GM18868 (cell line): Measurements from ENCODE around the gene RGS19.
"Not testable (repeated sequence)": the region's sequence is repeated elsewhere in the genome, so short reads cannot be mapped to it uniquely, and the experiment has no call there.

Source experiments
- ATAC-seq: cut with Tn5 transposase; IDR thresholded peaks from one replicate; pipeline ENCODE4 v1.9.1; 2021; ENCODE audit warnings: mild to moderate bottlenecking, moderate library complexity; ENCODE audit not compliant: unreplicated experiment

Gene RGS19

DNA sequence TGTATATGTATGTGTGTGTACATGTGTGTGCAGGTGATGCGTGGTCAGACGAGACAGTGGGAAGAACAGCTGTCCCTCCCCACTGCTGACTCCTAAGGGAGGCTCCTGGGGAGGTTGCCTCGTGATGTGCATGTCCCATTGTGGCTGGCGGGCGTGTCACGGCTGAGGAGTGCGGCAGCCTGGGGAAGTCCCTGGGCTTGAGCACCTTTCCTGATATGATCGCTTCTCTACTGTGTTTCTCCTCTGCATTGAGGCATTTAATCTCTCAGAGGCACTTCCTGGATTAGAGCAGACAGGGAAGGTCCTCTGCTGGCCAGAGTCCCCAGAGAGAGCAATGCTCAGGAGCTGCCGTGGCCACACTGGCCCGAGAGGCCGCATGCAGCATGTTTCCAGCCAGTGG is 16.6 kb upstream of the RGS19 start:
- no peak for ATAC-seq

DNA sequence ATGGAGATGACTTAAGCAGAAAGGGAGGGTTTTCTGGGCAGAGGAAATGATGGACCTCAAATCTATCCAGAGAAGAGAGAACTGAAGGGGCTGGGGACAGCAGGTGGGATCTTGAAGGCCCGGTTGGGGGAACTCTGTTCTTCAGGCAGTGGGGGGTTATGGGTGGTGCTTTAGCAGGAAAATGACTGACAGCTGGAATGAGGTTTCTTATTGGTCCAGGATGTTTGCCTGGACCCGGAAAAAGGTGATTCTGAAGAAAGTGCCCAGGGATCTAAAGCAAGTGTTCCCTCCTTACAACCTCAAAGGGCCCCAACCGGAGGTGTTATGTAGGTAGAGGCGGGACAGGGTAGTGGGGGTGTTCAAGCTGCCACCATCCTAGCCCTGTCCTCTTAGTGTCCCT is 16.1 kb upstream of the RGS19 start:
- no peak for ATAC-seq

DNA sequence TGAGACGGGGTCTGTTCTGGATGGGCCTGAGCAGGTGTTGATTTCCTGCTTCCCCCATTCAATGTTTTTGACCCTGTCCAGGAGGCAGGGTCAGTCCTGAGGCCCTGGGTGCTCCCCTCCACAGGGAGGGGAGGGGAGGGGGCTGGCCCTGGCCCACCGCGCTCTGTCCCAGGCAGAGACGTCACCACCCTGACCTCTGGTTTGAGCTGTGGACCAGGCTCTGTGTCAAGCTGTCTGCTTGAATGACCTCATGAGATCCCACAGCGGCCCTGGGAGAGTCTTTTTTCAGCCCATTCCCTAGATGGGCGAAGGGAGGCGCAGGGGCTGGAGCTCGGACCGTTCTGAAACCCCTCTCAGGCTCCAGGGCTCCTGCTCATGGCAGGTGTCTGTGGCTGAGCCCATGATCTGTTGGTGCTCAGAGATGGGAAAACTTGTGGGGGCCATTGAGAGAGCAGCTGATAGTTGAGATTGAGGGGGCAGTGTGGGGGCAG is 13.7 kb upstream of the RGS19 start:
- ATAC-seq, result no peak

DNA sequence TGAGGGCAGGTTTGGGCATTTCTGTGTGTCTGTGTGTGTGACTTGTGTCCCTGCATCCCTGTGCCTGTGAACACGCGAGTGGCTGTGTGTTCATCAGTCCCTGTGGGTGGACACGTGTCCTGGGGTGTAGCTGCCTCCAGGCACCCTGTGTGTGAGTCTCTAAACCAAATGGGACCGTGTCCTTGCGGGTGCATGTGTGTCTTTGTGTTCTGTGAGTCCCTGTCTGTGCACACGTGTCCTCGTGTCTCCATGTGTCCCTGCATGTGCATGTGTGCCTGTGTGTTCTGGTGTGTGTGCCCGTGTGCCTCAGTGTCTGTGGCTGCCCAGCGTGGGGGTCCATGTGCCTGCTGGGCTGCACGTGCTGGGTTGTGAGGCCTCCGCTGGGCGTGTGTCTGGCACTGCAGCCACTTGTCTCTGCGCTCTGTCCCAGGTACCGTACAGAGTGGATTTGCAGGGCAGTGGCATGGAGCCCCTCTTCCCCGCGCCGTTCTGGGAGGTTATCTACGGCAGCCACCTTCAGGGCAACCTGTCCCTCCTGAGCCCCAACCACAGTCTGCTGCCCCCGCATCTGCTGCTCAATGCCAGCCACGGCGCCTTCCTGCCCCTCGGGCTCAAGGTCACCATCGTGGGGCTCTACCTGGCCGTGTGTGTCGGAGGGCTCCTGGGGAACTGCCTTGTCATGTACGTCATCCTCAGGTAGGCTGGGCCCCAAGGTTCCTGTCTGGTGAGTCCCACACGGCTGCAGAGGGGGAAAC is 13.1 kb upstream of the RGS19 start:
- no peak for ATAC-seq

DNA sequence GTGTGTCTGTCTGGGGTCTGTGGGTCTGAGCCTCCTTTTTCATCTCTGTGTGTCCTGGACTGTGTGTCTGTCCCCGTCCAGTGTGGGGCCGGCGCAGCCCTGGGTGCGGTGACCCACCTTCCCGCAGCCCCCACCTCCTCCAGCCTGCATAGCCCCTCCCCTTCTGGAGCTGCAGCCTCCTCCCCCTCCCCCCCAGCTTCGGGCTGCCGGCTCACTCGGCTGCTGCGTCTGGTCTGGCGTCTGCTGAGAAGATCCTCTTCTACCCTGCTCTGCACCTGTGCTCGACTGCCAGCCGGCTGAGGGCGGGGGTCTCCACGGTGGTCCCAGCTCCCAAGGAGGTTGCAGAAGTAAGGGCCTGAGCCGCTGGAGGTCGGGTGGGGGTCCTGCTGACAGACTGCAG is 12.5 kb upstream of the RGS19 start:
- no peak for ATAC-seq

- no peak for ATAC-seq
Observed at GRCh38 chr20:64091340-64091739, 12.0 kb upstream of the RGS19 start.

- ATAC-seq, result no peak
Observed at GRCh38 chr20:64090165-64090564, 10.8 kb upstream of the RGS19 start.

GRCh38 chr20:64088586-64088985 is 9.3 kb upstream of the RGS19 start:
- ATAC-seq, result not testable (repeated sequence)

- ATAC-seq, result not testable (repeated sequence)
Observed at GRCh38 chr20:64087226-64087825, 8.0 kb upstream of the RGS19 start.

GRCh38 chr20:64086801-64087200 is 7.5 kb upstream of the RGS19 start:
- no peak for ATAC-seq

- no peak for ATAC-seq
Observed at GRCh38 chr20:64084685-64085152, 5.4 kb upstream of the RGS19 start.

GRCh38 chr20:64083804-64084684 is 4.7 kb upstream of the RGS19 start, which contains the start of gene LKAAEAR1:
TSS of gene LKAAEAR1 (minus strand) at chr20:64084398. CDS start at chr20:64084219, 179 bp downstream.
- no peak for ATAC-seq

- ATAC-seq, result no peak
Observed at GRCh38 chr20:64083378-64083803, 4.1 kb upstream of the RGS19 start.

DNA sequence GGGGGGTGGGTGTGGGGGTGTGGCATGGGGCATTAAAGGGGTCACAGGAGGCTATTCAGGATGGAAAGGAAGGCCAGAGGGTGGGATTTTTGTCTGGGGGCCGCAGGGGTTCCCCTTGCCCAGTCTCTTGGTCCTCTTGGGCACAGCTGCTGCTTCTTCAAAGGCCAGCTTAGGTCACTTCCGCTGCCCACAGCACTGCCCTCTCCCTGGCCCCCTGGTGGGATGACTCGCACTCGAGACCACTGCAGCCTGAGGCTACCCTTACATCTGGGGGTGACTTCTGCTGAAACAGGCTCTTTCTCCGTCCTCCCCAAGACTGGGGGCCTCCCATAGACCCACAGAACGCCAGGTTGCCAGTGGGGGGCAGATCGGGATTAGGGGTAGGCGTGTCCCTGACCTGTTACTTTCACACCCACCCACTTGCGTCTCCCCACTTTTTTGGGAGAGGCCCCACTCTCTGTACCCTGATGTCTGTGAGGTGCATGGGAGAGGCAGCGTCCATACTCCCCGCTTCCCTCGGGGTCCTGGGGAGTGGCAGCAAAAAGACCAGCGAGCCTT is 3.6 kb upstream of the RGS19 start:
- ATAC-seq, result no peak

DNA sequence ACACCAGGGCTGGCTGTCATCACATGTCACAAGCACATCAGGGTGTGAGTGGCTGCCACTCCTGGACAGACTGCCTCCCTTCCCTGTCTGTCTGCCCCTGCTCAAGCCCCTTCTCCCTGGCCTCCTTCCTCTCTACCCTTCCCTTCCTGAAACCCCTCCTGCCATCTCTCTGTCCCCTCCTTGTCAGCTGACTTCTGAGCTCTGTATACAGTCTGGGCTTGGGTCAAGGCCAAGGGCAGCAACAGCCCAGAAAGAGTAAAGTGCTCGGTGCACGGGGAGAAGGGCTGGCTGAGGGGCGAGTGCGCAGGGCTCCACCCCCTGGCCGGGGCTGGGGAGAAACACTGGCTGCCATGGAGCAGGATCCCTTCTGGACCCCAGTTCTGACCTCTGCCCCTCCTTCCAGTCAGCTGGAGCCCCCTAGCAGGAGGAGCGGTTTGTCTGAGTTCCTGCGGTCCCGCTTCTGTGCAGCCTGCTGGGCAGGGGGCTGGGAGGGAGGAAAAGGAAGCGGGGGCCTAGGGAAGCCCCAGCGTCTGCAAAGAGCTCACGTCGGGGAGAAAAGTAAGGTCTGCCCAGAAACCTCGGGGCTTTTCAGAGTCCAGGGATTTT is 2.9 kb upstream of the RGS19 start:
- ATAC-seq, result no peak

DNA sequence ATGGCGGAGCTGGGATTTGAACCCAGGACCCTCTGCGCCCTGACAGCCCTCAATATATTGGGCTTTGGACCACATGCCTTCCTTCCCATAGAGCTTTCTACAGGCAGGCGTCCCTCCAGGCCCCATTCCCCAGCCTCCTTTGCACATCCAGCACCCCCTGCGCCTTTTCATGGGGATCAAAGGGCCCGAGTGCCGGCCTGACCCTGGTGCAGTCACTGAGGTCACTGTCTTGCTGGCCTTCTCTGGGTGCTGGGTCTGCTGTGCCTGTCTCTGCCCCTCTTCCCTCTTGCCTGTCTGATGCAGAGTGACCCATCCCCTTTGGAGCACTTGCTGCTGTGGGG is 2.3 kb upstream of the RGS19 start:
- no peak for ATAC-seq

GRCh38 chr20:64080813-64081623 is 1.7 kb upstream of the RGS19 start:
- no peak for ATAC-seq

DNA sequence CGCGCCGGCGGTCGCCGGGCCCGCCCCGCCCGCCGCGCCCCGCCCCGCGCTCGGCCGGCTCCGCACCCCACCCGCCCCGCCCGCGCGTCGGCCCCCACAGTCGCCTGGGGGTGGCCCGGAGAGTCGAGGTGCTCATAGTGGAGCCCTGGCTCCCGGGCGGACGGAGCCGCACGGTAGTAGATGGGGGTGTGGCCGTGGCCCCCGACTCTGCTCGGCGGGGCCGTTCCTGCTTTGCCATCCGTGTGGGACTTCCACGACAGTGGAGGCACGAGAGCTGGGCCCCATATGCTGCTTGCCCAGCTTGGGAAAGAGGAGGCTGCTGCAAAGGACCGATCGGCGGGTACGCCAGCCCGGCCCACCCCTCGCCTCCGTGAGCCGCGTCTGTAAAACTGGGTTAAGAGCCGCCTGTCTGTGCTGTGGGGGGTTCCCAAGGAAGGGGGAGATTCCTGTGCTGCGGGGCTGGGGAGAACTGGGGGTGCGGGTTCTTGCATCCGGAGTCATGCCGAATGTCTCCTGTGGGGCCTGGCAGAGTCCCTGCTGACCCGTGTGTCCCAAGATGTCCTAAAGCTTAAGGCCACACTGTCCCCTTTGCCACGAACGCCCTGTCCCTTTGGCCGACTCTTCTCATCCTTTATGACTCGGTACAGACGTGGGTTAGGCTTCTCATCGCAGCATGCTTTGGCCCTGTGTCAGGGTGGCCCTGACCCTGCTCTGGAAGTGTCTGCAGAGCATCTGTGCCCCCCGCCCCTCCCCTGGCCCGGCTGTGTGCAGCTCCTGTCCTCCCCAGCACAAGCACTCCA is 895 bp upstream of the RGS19 start, which contains the start of gene OPRL1:
Gene OPRL1, plus strand, starts transcription at position 70 of the 800 bp plus-strand sequence. CDS start 12,639 bp downstream, outside the sequence.
- peak; percentile 4 for ATAC-seq

DNA sequence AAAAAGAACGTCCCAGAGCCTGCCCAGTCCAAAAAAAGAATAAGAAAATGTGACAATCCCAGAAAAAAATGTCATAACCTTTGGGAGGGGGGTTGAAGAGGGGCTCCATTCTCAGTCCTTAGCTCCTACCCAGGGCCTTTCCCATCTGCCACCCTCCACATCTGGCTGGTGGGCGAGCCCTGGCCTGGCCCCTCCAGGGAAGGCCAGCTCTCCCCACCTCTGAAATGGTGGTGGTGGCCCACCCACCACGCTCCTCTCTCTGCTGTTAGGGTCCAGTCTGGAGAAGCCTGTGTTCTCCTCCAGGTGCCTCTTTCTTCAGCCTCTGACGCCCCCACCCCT is 415 bp downstream of the RGS19 start:
- ATAC-seq, result no peak
